ENCODE results near the gene UBXN6.
A peak's percentile ranks its signal among the peaks of the same experiment; 100 is the strongest.

Gene UBXN6

GRCh38 chr19:4455719-4456475 lies 1.7 kb downstream of the UBXN6 start:
- peak; percentile 70 for DNase-seq

DNA sequence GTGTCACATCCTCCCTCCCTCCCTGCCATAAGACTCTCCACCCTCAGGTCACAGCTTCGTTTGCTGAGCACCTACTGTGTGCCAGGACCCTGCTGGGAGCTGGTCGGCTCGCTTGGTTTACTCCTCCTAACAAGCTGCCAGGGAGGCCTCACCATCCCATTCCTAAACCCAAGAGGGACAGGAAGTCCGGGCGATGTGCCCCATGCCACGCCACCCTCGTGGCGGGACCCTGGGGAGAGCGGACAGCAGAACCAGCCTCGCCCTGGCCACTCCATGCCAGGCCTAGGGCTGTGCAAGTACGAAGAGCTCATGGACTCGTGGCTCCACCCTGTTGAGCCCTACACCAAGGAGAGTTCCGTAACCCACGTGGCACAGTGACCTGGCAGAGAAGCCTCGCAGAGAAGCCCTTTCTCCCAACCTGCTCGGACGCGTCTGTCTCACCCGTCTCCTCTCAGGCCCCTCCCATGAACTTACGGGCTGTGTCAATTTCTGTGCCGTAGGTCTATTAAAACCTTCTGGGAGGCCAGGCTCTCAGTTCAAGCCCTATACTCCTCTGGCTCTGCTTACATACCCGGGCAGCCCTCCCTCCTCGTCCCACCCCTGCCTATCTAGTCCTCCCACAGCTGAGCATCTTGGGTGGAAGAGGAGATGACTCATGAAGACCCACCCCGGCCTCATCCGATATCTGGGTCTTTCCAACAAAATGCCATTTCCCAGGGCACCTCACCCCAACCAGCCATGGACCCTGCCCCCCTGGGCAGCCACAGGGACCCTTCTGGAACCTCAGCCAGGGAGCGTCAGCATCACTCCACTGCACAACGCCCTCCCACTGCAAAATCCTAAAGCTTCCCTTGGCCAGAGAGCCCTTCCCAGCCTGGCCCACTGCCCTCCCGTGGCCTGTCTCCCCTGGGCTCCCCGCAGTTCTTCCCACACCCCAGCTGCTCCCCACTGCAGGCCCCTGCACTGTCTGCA lies 2.6 kb downstream of the UBXN6 start:
- peak; percentile 73 for DNase-seq

GRCh38 chr19:4453232-4454179 lies 4.1 kb downstream of the UBXN6 start:
- DNase-seq, result no peak

DNA sequence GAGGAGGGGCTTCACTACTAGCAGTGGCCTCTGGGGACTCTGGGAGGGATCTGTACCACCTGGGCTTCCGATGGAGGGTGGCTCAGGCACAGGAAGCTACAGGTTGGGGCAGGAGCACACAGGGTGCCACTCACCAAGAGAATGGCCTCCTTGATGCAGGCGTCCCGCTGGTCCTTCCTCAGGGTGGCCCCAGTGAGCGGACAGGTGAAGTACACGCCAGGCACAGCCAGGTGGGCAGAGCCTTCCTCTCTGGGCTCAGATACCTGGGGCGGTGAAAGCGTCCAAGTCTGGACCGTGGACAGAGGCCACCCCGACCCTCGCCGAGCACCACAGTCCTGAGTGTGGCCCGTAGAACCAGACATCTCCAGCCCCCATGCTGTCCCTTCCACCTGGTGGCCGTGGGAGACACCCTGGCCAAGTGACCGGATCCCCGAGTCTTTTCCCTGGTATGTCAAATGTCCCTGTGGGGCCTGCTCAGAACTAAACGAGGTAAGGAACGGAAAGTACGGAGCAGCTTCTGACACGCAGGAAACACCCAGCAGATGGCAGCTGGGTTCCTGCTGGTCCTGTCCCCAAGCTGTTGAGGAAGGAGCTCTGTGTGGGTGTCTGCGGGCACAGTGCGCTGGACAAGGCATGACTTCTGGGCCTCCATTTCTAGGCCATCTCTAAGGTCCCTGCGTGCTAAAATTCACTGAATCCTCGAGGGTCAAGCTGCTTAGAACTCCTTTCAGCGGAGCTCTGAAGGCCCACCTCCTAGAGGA lies 5.2 kb downstream of the UBXN6 start:
- DNase-seq, result peak; percentile 17

GRCh38 chr19:4449639-4450028 lies 8.0 kb downstream of the UBXN6 start:
- no peak for DNase-seq

DNA sequence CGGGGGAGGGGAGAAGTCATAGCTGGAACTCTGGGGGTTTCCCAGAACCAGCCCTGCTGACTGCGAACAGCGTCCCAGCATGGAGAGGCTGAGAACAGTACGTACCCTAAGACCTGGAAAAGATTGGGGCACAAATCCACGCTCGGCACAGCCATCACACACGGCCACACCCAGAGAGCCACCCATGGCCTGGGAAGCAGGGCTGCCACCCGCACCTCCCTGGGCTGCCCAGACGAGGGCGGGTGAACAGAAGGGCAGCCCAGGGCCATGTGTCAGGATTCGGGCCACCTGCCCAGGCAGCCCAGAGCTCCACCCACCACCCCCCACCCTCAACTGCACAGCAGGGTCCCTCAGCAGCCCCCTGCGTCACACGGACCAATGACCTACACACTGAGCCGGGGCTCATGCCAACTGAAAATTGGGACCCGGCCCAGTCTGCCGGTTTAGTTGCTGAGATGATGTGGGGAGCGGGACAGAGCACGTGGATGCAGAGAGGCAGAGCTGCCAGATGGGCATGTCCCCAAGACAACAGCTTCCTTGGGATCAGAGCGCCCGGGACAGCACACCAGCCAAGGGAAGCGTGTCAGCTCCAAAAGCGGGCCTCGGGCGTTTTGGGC lies 8.5 kb downstream of the UBXN6 start:
- peak; percentile 67 for DNase-seq

DNA sequence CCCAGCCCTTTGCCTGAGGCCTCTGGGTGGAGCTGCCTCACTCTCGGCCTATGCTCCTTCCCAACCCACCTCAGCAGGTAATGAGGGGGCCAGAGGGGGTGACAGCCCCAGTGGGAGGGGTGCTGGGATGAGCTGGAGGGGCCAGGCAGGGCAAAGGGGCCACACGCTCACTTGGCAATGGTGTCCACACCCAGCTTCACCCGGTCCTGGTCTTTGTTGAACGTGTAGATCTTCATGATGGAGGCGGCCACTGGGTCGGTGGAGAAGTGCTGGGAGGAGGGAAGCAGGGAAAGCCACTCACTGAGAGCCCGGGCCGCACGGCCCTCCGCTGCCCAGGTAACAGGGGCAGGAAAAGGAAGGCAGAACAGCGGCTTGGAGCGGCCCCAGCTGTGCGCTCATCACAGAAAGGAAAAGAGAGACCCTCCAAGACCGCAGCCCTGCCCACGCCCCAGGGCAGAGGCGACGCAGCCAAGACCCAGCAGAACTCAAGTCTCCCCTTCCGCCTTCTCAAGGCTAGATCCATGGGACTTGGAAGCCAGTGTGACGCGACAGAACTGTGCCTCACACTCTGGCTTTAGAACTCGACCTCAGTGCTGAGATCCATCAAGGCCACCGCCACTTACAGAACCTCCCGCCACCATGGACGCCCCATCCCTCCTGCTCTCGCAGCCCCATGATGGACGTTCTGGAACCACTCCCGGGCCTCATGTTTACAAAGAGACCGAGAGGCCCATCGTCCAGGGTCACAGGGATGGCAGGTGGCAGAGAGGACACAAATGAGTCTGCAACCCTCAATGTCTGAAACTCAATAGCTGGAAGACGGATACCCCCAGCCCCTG lies 9.2 kb downstream of the UBXN6 start:
- no peak for DNase-seq

- DNase-seq, result no peak
Measured at GRCh38 chr19:4447327-4448146, 10.1 kb downstream of the UBXN6 start.

DNA sequence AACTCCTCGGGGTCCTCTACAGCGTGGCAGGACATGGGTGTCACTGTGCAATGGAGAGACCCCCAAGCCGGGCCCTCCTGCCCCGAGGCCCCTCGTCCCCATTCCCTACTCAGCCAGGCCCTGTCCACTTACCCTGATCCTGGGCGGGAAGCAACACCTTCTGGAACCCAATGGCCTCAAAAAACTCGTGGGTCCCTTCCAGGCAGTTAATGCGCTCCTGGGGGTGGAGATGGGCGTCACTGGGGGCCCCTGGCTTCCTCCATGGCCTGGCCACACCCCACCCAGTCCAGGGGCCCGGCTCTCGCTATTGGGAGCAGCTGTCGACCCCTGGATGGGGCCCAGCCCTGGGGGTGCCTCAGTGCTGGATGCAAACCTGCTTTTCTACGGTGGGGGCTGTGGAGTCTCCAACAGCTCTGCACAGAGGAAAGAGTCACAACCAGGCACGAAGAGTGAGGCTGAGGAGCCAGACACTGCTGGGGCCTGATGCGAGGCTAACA lies 10.8 kb downstream of the UBXN6 start:
- no peak for DNase-seq

GRCh38 chr19:4445963-4446703 lies 11.5 kb downstream of the UBXN6 start:
- no peak for DNase-seq

DNA sequence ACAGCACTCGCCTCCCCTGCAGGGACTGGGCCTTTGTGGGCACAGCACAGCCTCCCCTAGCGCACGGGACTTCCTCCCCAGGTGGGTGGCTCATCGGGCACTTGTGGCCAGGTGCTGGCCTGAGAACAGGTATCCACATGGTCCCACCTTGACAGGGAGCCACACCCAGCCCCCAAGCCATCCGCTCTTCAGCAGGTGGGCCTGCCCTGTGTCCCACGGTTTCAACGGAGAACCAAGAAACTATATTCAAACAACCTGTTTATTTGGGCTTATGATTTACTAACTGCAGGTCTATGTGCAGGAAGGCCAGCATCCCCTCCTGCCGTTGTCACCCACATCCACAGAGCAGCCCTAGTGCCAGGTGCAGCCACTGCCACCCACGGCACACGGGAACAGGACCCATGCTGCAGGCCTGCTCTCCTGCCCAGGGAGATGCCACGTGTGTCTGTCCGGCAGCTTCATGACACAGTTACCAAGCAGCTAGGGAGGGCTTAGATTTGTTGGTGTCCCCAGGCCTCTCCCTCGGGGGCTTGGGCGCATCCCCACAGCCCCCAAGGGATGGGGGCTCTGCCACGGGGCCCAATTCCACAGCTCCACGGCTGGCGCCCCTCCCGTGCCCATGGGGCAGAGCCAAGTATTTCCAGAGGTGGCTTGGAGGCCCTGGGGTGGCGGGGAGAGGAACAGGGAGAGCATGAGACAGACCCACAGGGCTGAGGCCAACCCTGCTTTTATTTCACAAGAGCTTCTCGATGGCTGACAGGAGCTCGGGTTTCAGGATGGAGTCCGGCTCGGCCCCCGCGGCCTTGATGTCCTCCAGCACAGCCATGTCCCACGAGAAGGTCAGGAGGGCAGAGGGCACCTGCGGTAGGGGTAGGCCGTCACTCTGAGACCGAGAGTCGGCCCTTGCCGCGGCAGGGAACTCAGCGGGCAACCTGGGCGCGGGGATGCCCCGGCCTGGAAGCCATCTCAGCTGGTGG lies 12.5 kb downstream of the UBXN6 start:
- DNase-seq, result no peak

- DNase-seq, result no peak
Measured at GRCh38 chr19:4443966-4444764, 13.4 kb downstream of the UBXN6 start.

DNA sequence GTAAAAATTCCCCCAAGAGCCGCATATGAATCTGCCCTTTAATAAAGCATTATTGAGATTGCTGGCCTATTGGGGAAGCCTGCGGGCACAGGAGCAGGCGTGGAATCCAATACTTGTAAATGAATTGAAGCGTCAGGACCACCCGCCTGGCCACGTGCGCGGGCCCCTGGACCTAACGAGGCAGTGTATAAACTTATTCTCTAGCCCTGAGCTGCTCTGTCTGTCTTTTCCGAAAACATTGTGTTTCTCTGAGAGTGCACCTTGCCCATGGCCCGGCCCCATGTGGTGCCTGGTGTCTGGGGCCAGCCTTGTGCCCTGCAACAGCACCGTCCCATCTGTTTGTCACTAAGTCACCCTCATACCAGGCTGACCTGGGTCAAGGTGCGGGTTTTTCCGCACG lies 14.4 kb downstream of the UBXN6 start:
- no peak for DNase-seq

DNA sequence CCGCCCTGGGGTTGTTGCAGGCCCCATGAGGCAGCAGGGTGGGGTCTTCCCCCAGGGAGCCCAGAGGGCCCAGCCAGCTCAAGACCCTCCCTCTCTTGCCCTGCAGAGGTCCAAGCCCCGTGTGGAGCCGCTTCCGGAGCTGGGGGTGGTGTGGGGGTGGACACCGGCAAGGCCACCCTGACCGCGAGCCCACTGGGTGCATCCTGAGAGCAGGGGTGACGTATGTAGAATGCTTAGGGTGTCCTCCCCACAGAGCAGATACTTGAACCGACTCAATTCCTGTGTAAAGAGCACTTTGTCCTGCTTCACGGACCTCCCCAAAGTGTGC lies 14.8 kb downstream of the UBXN6 start:
- DNase-seq, result no peak

- DNase-seq, result no peak
Measured at GRCh38 chr19:4441994-4442818, 15.4 kb downstream of the UBXN6 start.

- DNase-seq, result no peak
Measured at GRCh38 chr19:4439243-4439642, 18.4 kb downstream of the UBXN6 start.
